ENCODE results near the gene NPLOC4. TPM values are rescaled to one million over a fixed set of nuclear protein-coding genes. Genes with fewer than 3 reads are reported as not detected.

Gene NPLOC4
- total and polyA plus RNA-seq, 9 of the 15 experiments (the other 6 are each of a cell fraction or from before 2014, with no cell fraction given), result 1.5 to 116 (median 64.5) TPM

GRCh38 chr17:81549031-81549557 is 87.8 kb downstream of the NPLOC4 start:
- Histone ChIP-seq H2AFZ (ENCODE audit: low read depth, low read length) (no peak overlapping the region), H3K27ac (ENCODE audit: extremely low read depth, low read depth, low read length) (no peak overlapping the region), H3K27me3 (ENCODE audit: control insufficient read depth in 2 of 2, insufficient read depth in 2 of 2, low read length in 2 of 2) (no peaks in the 10 kb centered on the region), H3K9me3 (replicated peaks; ENCODE audit: control insufficient read depth, insufficient read depth, low read depth, low read length) (no peaks in the 10 kb centered on the region), H3K9ac (ENCODE audit: insufficient read depth in 1 of 2, low read depth in 2 of 2, low read length in 2 of 2) (peak overlapping the region in 1 of 2 experiments; percentile 24; a peak in 2 of 4 replicates), H3K4me3 (no peak overlapping the region), H3K4me2 (ENCODE audit: insufficient read depth, low read length) (no peak overlapping the region), H3K4me1 (replicated peaks in 1 of 2; ENCODE audit: control insufficient read depth in 2 of 2, insufficient read depth in 2 of 2, low read length in 2 of 2) (peaks cover 18 to 58% of the 10 kb centered on the region in 2 experiments; a peak in 4 of 5 replicates), H4K20me1 (replicated peaks; ENCODE audit: control insufficient read depth, insufficient read depth, low read length) (peaks cover 12% of the 10 kb centered on the region; the same call in 1 of the 2 replicates), H3K36me3 (ENCODE audit: control insufficient read depth, insufficient read depth, low read length) (peaks cover 67% of the 10 kb centered on the region), H3K79me2 (ENCODE audit: control insufficient read depth, insufficient read depth, low read length) (peaks cover 37% of the 10 kb centered on the region), H3K9me1 (ENCODE audit: control insufficient read depth, insufficient read depth, low read length) (peaks cover 4% of the 10 kb centered on the region)
- in situ Hi-C loops (cut with MboI), result no loop called here
- TF ChIP-seq ZBTB33 (CRISPR knock-in tag; IDR thresholded peaks at IDR 0.05) (peak; percentile 40; the same call in 1 of the 2 replicates), ZFPM2 (CRISPR knock-in tag; IDR thresholded peaks at IDR 0.05) (no peak), NFIC (IDR thresholded peaks at IDR 0.05) (peak; percentile 56; the same call in 1 of the 2 replicates)
- intact Hi-C loops (cut with micrococcal nuclease), result no loop called here
- no peak for FAIRE-seq
- POLR2A ChIA-PET, result no interaction called here
- DNase-seq (ENCODE audit: extremely low read depth in 1 of 4, low spot score in 3 of 4), result no peak
- ATAC-seq, result no peak
- CTCF ChIA-PET (ENCODE audit: low intra/inter-chr PET ratio), result no interaction called here
- WGBS (ENCODE audit: insufficient coverage, low coverage, missing lambda C conversion rate), result 96% methylated on average over 11 of the region's 16 CpGs
- BruUV-seq (replicated peaks), result no TSS peak

All from K562 (cell line).